NCI-H460 (cell line): ENCODE data around the gene BLMH. TPM values are rescaled to one million over a fixed set of nuclear protein-coding genes. Genes with fewer than 3 reads are reported as not detected.
A peak's percentile ranks its signal among the peaks of the same experiment; 100 is the strongest.

Source experiments
- DNase-seq: peaks from one replicate; pipeline ENCODE4 v3.0.0-alpha.2; 2016; ENCODE audit warnings: low read depth; ENCODE audit errors: extremely low read depth
- total RNA-seq: library from RNA; depleted of rRNA; stranded (reverse); fragments of >200 nt; shearing (Covaris generic); gene quantifications from 2 replicates; pipeline ENCODE4 v1.2.3, GENCODE V29; 2014

BLMH gene
- total RNA-seq, 1 experiment from 2014 or later, result 27.7 TPM

DNA sequence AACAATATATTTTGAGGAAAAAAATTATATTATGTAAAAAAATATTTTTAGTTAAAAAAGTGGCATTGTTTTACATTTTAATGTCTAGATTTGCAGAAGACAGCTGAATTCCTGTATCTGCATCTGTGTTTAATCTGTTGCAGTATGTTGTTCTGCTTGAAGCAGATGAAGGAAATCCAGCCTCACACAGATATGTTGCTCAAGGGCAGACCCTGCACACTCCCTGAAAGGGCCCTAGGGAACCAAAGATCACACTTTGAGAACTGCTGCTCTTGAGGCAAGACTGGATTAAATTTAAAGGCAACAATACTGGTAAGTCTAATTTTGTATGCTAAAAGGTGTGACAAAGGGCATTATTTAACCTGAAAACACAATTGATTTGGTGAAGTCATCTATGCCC, 39.8 kb downstream of the BLMH start:
- DNase-seq, result no peak

- DNase-seq, result no peak
Observed at GRCh38 chr17:30249460-30249859, 42.3 kb downstream of the BLMH start.

DNA sequence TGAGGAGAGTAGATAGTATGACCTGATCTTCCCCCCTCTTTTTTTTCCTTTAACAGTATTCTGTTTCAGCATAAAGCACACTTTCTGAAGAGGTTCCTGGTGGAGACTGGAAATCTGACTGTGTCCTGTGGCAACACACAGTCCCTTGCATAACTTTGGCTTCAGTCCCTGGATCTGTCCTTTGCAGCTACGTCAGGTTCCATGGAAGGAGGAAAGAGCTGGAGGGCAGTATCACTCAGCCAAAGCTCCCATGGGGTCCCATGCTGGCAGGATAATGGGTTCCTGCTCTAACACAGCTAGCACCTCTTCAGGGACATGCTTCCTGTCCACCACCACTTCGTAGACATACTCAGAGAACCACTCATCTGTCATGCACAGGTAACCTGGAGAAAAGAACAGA, 43.0 kb downstream of the BLMH start:
- no peak for DNase-seq

- DNase-seq, result no peak
Observed at GRCh38 chr17:30246460-30246859, 45.3 kb downstream of the BLMH start.

GRCh38 chr17:30244853-30245385, 46.8 kb downstream of the BLMH start:
- DNase-seq, result no peak

DNA sequence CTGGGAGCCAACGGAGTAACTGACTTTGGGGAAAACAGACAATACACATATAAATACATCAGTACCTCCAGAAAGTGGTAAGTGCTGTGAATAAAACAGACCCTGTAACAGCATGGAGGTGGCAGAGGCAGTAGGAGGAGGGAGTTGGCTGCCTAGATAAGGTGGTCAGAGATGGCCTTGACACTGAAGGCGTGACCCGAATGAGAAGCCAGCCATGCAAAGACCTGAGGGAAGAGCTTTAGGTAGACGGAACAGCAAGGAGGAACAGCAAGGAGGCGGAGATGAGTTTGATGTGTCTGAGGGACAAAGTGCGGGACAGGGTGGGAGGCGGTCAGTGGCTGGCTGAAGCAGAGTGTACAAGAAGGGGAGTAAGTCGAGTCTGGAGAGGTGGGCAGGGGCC, 48.2 kb downstream of the BLMH start:
- no peak for DNase-seq

- DNase-seq, result no peak
Observed at GRCh38 chr17:30243002-30243401, 48.7 kb downstream of the BLMH start.

DNA sequence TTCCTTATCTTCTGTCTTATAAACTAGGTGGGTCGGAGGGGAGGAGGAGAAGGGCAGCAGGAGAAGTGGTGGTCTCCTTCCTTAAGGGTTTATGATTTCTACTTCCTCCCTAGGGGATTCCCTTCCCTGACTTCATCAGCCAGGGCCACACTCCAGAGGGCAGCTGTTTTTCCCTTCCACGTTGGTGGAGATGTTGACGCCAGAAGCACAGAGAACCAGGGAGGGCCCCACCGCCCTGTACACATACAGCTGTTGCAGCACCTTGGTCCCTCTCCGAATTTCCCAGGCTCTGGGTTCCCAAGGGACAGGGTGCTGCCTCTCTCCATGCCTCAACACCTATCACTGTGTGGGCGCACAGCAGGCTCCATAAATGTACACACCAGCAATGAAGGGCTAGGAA, 50.7 kb downstream of the BLMH start:
- DNase-seq, result no peak

DNA sequence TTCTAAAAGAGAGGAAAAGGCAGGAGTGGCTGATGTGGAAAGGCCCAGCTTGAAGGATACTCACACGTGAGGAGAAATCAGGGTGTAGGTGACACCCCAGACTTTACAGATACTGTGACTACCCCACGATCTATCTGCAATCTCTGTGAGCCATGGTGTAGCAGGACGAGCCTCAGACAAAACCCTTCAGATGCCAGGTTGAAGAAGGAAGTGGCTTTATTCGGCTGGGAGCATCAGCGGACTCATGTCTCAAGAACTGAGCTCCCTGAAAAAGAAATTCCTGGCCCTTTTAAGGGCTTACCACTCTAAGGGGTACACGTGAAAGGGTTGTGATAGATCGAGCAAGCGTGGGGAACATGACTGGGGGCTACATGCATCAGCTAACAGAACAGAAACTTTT, 51.6 kb downstream of the BLMH start:
- no peak for DNase-seq

DNA sequence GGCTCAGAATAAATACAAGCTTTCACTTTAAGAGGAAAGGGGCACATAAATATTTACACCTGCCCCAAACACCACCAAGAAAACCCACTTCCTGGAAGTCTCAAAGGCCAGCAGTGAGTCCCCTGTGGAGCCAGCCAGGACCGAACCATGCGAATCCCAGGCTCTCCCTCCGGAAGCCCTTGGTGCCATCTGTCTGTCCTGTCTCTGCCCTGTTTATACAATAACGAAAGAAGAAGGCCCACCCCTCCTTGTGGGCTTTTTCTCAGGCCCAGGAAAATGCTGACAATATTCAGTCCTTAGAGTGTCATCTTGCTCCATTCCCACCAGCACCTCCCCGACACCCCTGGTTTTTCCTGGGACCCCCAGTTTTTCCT, 52.7 kb downstream of the BLMH start:
- DNase-seq, result no peak

GRCh38 chr17:30238387-30239088, 53.2 kb downstream of the BLMH start:
- DNase-seq, result no peak

GRCh38 chr17:30238003-30238344, 53.8 kb downstream of the BLMH start:
- no peak for DNase-seq

DNA sequence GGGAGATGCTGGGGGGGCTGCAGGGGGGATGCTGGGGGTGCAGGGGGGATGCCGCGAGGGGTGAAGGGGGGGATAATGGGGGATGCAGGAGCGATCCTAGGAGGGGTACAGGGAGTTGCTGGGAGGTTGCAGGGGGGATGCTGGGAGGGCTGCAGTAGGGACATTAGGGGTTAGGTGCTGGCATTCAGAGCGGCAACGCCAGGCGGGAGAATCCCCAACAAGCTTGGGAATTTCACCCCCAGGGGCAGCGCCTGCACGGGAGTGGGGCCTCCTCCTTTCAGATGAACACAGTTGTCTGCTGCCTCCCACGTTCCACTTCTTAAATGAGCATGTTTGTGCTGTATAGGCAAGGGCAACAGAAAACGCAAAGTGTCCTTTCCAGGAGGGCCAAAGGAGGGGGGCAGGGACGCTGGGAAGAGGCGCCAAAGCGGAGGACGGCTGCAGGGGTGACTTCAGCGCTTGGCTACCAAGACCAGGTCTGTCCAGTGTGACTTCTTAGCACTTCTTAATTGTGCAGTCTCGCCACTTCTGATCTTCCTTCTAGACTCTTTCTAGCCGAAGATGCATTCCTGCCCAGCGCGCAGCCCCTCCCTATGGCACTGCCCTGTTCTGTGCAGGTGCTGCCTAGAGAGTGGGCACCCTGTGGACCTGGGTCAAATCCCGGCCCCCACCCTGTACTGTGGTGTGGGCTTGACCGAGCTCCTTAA, 54.3 kb downstream of the BLMH start:
- no peak for DNase-seq

- peak; percentile 42 for DNase-seq
Observed at GRCh38 chr17:30236766-30237165, 55.0 kb downstream of the BLMH start.

GRCh38 chr17:30236297-30236624, 55.5 kb downstream of the BLMH start:
- DNase-seq, result no peak

GRCh38 chr17:30235386-30236296, 56.1 kb downstream of the BLMH start, which contains the start of gene SLC6A4:
Gene SLC6A4 (minus strand): TSS chr17:30235697. CDS start chr17:30221958, 13,739 bp downstream.
- no peak for DNase-seq

DNA sequence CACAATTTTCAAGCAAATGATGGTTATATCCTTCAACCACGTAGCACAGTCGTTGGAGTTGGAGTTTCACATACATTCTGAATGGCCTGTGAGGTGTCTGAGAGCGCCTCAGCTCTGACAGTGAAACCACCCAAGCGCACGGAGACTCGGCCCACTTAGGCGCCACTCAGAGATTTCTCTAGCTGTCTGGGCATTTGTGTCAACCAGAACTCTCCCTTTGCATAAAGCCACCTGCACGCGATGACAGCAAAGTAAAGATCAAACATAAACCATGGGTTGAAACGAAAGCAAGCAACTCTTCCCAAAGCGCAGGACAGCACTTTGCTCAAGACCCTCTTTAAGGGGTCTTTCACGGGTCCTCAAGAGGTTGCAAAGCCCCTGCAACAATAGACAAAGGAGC, 56.8 kb downstream of the BLMH start:
- DNase-seq, result no peak

DNA sequence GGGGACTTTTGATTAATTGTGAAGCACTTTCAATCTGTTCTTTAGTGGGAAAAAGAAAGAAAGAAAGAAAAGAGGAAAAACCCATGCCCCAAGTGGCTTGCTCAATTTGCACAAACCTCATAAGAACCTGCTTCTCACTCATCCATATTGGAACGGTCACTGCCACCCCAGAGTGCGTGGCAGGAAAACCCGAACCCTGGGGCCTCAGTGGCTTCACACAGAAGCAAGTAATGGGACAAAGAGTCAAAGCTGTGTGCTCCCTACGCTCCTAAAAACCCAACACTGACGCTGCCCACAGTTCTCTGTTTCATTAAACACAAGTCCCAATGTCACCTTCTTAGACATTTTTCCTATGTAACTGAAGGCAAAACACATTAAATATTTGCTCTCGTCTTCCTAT, 57.4 kb downstream of the BLMH start:
- DNase-seq, result no peak

DNA sequence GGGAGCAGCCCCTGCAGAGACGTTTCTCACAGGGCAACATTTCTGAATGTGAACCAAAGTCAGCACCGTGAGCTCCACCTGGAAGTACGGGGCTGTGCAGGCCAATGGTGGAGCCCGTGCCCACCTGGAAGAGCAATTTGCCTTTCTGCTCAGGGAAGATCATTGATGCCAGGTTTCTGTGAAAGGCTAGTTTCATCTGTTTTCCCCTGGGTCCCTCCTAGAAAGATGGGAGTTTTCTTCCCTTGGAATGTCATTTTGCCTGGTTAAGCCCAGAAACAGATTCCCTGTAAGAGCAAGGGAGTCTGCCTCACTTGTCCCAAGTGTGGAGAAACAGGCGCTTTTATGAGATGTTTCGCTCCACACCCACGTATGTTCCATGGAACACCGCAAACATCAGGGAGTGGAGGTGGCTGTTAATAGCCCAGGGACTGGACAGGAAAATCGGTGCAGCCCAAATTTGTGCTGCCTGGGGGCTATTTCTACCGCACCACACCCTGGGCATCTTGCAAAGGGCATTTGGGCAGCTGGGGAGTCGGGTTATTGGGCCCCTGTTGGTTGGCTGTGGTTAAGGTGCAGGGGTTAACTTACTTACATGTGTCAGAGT, 58.8 kb downstream of the BLMH start:
- DNase-seq, result no peak

GRCh38 chr17:30232015-30232823, 59.5 kb downstream of the BLMH start:
- no peak for DNase-seq
